Fibroblast of the aortic adventitia (primary cell): Measurements from ENCODE around the gene RAB43. TPM values are rescaled to one million over a fixed set of nuclear protein-coding genes. Genes with fewer than 3 reads are reported as not detected.

Experiments
- DNase-seq: peaks from one replicate; pipeline ENCODE4 v3.0.0-alpha.2; 2010; ENCODE audit warnings: low read depth
- H3K4me3 ChIP-seq: 2 replicates; pipeline ENCODE4 v1.5.1; 2011; ENCODE audit warnings: low read depth, mild to moderate bottlenecking, control low read depth, low read length, moderate library complexity
- total RNA-seq: library from RNA; depleted of rRNA; stranded (reverse); fragments of >200 nt; gene quantifications from 2 replicates; pipeline ENCODE4 v1.2.3, GENCODE V29; 2012; ENCODE audit warnings: low replicate concordance
- TF ChIP-seq, protein P1 (sequence below): IDR thresholded peaks from 2 replicates; pipeline ENCODE4 v1.5.1; 2011; ENCODE audit warnings: mild to moderate bottlenecking, low read length, control low read depth, inconsistent platforms; ENCODE audit not compliant: insufficient read depth

RAB43 gene
- total RNA-seq, 1 donor, result 5.1 TPM

DNA sequence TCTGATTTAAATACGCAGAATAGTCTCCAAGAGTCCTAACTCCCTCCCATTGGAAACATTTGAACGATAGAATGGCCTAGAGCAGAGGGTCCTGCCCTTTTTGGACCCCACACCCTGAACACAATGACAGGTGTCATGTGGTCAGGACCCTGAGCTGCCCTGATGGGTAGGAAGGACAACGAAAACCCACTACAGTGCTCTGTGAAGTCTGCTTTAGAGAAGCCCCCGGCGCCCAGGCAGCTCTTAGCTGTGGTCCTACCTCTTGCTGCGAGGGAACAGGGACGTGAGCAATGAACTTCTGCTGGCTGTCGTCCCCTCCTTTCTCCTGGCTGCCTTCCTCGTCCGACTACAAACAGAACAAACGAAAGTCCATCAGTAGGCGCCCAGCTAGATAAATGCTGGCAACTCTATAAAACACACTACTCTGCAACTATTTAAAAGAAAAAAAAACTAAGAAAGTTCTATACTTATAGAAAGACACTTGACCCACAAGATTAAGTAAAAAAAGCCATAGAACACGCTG lies 8.7 kb upstream of the RAB43 start:
- TF ChIP-seq, protein P1, sequence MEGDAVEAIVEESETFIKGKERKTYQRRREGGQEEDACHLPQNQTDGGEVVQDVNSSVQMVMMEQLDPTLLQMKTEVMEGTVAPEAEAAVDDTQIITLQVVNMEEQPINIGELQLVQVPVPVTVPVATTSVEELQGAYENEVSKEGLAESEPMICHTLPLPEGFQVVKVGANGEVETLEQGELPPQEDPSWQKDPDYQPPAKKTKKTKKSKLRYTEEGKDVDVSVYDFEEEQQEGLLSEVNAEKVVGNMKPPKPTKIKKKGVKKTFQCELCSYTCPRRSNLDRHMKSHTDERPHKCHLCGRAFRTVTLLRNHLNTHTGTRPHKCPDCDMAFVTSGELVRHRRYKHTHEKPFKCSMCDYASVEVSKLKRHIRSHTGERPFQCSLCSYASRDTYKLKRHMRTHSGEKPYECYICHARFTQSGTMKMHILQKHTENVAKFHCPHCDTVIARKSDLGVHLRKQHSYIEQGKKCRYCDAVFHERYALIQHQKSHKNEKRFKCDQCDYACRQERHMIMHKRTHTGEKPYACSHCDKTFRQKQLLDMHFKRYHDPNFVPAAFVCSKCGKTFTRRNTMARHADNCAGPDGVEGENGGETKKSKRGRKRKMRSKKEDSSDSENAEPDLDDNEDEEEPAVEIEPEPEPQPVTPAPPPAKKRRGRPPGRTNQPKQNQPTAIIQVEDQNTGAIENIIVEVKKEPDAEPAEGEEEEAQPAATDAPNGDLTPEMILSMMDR, result no peak
- DNase-seq, result no peak

DNA sequence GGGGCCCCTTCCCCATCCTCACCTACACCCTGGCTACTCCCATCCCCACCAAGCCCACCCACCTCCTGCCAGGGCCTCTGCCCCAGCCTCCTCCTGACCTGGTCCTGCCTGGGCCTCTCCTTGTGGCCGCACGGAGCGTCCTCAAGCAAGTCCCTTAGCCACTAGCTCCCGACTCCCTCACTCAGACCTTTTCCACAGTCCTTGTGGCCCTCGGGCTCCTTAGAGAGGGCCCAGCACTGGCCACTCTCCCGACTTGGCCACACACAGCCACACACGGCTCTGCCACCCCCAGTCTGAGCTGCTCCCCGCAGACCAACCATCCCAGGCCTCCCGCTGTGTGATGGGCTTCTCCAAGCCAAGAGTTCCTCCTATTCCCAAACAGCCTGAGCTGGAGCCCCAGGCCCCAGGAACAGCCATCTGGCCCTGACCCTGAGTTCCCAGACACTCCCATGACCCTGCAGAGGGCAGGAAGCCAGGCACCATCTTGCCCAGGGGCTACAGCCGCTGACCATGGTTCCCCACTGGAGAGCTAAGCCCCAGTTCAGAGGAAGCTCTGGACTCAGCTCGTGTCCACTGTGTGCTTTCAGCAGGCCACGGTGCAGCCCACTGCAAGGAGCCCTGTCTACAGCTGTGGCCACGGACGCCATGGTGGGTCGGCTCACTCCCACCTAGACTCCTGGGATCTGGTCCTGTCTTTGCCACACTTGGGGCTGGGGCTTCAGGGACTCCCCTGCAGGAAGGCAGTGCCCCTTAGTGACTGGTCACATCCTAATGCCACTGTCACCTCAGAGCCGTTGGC lies 7.0 kb upstream of the RAB43 start:
- DNase-seq, result no peak
- TF ChIP-seq, protein P1, result no peak
- no peak overlapping the region for H3K4me3 ChIP-seq

More for the DNA sequence above, 8.7 kb upstream of the RAB43 start:
- no peak overlapping the region for H3K4me3 ChIP-seq

DNA sequence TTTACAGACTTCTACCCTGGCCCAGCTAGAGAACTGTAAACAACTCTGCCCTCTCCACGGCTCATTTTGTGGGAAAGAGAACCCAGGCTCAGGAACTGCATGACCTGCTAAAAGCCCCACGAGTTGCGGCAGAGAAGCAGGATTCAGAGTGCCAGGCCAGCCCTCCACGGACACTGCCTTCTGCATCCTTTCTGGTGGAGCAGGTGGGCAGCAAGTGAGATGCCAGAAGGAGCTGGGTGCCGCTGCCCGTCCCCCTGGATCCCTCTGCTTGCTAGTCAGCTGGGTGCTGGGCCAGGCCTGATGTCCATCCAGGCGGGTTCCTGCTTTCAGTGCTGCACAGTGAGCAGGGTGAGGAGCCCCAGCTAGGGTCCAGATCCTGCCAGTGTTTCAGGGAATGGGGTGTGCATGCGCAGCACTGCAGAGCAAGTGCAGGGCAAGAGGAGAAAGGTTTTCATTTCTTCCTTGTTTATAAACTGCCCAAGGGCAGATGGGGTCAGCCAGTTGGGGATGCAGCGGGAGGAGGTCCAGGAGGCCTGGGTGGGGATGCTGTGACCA lies 5.2 kb upstream of the RAB43 start:
- no peak for DNase-seq
- TF ChIP-seq, protein P1, result no peak
- H3K4me3 ChIP-seq, result no peak overlapping the region

DNA sequence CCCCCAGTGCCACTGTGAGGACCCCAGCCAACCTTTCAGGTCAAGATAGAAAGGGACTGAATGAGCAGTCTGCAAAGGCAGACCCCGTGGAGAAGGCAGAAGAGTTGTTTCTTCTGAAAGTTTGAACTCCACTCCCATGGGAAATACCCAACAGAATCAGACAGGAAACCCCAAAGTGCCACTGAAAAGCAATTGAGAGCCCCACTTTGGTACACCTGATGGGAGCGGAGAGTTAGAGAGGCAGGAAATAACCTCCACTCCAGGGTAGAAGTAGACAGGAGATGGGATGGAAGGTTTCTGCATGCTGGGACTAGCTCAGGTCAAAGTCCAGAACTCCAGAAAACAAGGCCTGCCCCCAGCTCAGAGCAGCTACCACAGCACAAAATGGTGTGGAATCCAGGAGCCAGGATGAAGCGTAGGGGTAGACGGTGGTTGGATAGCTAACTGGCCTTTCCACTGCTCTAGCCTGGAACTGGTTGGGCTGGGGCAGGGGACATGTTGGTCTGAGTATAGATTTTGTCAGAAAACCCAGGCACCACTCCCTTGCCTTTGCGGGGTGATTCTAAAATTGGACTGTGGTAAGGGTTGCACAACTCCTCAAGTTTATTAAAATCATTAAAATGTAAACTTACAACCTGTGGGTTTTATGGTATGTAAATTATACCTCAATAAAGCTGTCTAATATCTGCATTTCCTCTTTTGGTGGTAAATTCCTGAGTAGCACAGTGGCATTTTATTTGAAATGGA lies 1.9 kb upstream of the RAB43 start:
- peak; percentile 16 for DNase-seq
- TF ChIP-seq, protein P1, result no peak

DNA sequence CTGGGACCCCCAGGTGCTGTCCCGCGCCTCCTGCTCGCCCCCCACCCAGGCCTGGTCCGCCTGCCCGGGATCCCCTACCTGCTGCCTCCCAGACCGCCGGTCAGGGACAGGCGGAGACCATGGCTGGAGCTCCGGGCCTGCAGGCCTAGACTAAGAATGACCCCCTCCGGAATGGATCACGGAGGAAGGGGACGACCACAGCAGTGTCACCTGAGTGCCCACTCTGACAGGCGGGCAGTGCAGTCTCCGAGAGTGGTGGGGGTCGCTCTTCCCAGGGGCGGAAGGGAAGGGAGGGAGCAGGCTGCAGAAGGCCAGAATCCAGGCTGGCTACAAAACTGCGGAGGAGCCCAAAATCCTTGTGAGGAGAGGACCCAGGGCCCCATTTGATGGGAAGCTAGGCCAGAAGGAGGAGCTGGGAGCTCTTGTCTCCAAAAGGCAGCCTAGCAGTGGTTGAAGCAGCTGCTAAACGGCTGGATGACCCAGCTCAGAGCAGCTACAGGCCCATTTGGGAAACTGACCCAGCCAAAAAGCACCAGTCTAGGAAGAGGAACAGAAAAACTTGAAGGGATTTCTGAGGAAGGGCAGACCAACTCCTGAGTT lies 908 bp upstream of the RAB43 start:
- DNase-seq, result peak; percentile 24
- TF ChIP-seq, protein P1, result no peak
- no peak overlapping the region for H3K4me3 ChIP-seq

More for the DNA sequence above, 1.9 kb upstream of the RAB43 start:
- H3K4me3 ChIP-seq, result no peak overlapping the region

DNA sequence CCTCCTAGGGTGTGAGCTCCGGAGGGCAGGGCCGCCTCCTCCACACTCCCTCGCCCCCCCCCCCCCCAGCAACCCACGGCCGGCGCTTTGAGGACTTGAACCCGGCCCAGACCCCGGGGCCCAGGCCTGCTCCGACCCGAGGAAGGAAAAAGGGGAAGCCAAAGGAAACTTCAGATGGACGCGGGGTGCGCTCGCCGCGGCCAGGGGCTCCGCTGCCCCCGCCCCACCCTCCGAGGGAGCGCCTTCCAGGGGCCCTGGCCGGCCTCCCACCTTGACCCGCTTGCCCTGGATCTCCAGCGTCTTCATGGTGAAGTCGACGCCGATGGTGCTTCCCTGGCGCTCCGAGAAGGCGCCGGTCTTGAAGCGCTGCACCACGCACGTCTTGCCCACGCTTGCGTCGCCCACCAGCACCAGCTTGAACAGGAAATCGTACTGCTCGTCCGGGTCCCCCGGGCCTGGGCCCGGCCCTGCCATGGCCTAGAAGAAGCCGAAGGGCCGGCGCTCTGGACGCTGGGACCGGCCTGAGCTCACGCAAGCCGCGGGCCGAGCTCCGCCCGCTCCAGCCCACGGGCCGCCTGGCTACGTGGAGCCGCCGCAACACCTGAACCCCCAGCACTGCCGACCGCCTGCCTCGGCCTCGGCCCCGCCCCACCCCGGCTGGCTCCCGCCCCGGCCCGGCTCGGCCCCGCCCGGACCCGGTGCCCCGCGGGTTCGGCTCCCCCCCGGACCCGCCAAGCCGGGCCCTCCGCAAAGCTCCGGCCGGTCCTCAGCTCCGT lies 400 bp downstream of the RAB43 start:
- TF ChIP-seq, protein P1, result no peak
- DNase-seq, result peak; percentile 25
- peak overlapping the region; percentile 88 for H3K4me3 ChIP-seq
